ENCODE measurements around the gene MYO1B.

The MYO1B gene

DNA sequence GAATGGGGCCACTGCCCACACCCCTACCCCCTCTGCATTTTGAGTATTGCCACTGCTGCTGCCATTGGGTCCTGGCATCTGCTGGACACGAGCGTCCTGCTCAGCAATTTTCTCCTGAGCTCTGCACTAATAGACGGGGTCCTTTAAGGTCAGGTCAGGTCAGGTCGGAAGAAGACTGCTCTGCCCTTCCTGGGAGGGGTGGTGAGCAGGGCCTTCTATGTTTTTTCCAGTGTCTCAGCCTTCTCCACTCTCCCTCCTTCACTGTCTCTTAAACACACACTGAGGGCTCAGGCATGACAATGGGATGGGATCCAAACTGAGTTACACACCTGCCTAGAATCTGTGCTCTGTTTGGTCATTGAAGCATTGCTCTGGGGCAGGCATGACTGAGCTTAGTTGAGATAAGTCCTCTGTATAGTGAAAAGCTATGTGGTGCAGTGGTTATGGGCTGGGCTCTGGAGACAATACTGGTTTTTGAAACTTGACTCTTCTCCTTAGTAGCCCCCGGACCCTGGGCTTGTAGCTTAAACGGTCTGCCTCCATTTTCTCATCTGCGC, 10.6 kb downstream of the MYO1B start:
- Histone ChIP-seq H3K4me1 (ENCODE audit: control insufficient read depth, insufficient read depth, low read length) (peaks cover 7% of the 10 kb centered on the region), H3K27me3 (ENCODE audit: control insufficient read depth, insufficient read depth, low read length) (no peaks in the 10 kb centered on the region), H3K36me3 (ENCODE audit: control insufficient read depth, insufficient read depth, low read length) (no peaks in the 10 kb centered on the region), H3K27ac (ENCODE audit: low read length) (no peak overlapping the region), H3K9me3 (ENCODE audit: control insufficient read depth, insufficient read depth, low read length) (no peaks in the 10 kb centered on the region), H3K4me3 (ENCODE audit: low read length) (no peak overlapping the region)
- no peak for DNase-seq (ENCODE audit: low read depth, low spot score)
- WGBS (ENCODE audit: insufficient coverage, insufficient read length): no CpG with 5 or more reads among the region's 7 CpGs

DNA sequence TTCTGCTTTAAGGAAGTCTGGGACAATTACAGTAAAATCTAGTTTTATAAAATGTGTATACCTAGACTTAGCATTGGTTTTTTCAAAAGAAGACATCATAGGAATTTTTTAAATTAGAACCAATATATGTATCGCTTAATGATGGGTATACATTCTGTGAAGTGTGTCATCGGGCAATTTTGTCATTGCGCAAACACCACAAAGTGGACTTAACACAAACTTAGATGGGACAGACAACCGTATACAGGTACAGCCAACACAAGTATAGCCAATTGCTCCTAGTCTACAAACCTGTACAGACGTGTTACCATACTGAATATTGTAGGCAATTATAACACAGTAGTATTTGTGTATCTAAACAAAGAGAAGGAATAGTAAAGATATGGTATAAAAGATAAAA, 12.7 kb downstream of the MYO1B start:
- no CpG with 5 or more reads among the region's 5 CpGs for WGBS (ENCODE audit: insufficient coverage, insufficient read length)
- Histone ChIP-seq H3K36me3 (ENCODE audit: control insufficient read depth, insufficient read depth, low read length) (no peaks in the 10 kb centered on the region), H3K27me3 (ENCODE audit: control insufficient read depth, insufficient read depth, low read length) (no peaks in the 10 kb centered on the region), H3K4me1 (ENCODE audit: control insufficient read depth, insufficient read depth, low read length) (peaks cover 6% of the 10 kb centered on the region), H3K9me3 (ENCODE audit: control insufficient read depth, insufficient read depth, low read length) (no peaks in the 10 kb centered on the region), H3K27ac (ENCODE audit: low read length) (no peak overlapping the region), H3K4me3 (ENCODE audit: low read length) (no peak overlapping the region)
- no peak for DNase-seq (ENCODE audit: low read depth, low spot score)

GRCh38 chr2:191258996-191259395, 13.8 kb downstream of the MYO1B start:
- no peak for DNase-seq (ENCODE audit: low read depth, low spot score)
- peaks cover 5% of the 10 kb centered on the region for H3K4me1 ChIP-seq (ENCODE audit: control insufficient read depth, insufficient read depth, low read length)
- H3K27ac ChIP-seq (ENCODE audit: low read length): no peak overlapping the region
- no peaks in the 10 kb centered on the region for H3K36me3 ChIP-seq (ENCODE audit: control insufficient read depth, insufficient read depth, low read length)
- H3K4me3 ChIP-seq (ENCODE audit: low read length): no peak overlapping the region
- no CpG with 5 or more reads among the region's 3 CpGs for WGBS (ENCODE audit: insufficient coverage, insufficient read length)
- H3K9me3 ChIP-seq (ENCODE audit: control insufficient read depth, insufficient read depth, low read length): no peaks in the 10 kb centered on the region
- H3K27me3 ChIP-seq (ENCODE audit: control insufficient read depth, insufficient read depth, low read length): no peaks in the 10 kb centered on the region

- no peak for DNase-seq (ENCODE audit: low read depth, low spot score)
- H3K4me3 ChIP-seq (ENCODE audit: low read length): no peak overlapping the region
- no peaks in the 10 kb centered on the region for H3K27me3 ChIP-seq (ENCODE audit: control insufficient read depth, insufficient read depth, low read length)
- H3K27ac ChIP-seq (ENCODE audit: low read length): no peak overlapping the region
- no peaks in the 10 kb centered on the region for H3K9me3 ChIP-seq (ENCODE audit: control insufficient read depth, insufficient read depth, low read length)
- no peaks in the 10 kb centered on the region for H3K36me3 ChIP-seq (ENCODE audit: control insufficient read depth, insufficient read depth, low read length)
- WGBS (ENCODE audit: insufficient coverage, insufficient read length): no CpG with 5 or more reads among the region's 5 CpGs
- H3K4me1 ChIP-seq (ENCODE audit: control insufficient read depth, insufficient read depth, low read length): peaks cover 4% of the 10 kb centered on the region
Observed at GRCh38 chr2:191262436-191262835, 17.2 kb downstream of the MYO1B start.

DNA sequence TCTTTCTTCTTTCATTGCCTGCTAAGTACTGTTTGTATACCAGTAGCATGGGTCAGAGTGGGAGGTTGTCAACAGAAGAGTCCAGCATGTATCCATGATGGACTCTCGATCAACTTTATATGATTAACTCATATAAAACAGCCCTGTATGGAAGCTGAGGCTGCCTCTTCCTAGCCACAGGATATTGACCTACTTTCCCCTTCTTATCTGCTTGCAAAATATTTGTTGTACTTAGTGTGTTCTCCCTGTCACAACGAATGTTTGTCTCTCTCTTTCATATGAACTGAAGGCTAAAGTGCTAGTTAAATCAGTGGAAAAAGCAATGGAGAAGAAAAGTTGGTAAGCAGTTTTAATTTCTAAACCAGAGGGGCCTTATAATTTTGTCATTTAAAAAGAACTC, 17.8 kb downstream of the MYO1B start:
- H3K4me3 ChIP-seq (ENCODE audit: low read length): no peak overlapping the region
- peaks cover 4% of the 10 kb centered on the region for H3K4me1 ChIP-seq (ENCODE audit: control insufficient read depth, insufficient read depth, low read length)

DNA sequence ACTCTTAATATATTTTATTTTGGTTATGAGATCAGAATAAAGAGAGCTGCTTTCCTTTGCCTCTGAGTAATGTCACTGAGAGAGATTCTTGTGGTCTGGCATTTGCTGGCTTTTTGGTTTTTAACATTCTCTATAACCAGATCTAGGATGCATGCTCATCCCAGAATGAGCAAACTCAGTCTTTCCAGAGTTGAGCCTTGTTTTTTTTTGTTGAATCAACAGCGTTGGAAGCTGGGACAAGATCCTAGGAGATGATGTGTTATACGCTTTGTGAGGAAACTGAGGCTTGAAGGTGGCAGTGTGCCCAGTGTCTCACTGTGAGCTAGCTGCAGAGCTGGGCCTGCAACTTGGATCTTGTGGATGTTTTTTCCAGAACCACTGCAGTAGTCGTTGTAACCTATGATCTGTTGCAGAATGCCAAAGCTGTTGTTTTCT, 19.5 kb downstream of the MYO1B start:
- Histone ChIP-seq H3K4me3 (ENCODE audit: low read length) (no peak overlapping the region), H3K36me3 (ENCODE audit: control insufficient read depth, insufficient read depth, low read length) (no peaks in the 10 kb centered on the region), H3K4me1 (ENCODE audit: control insufficient read depth, insufficient read depth, low read length) (peaks cover 4% of the 10 kb centered on the region), H3K27me3 (ENCODE audit: control insufficient read depth, insufficient read depth, low read length) (no peaks in the 10 kb centered on the region), H3K9me3 (ENCODE audit: control insufficient read depth, insufficient read depth, low read length) (no peaks in the 10 kb centered on the region), H3K27ac (ENCODE audit: low read length) (no peak overlapping the region)
- WGBS (ENCODE audit: insufficient coverage, insufficient read length): no CpG with 5 or more reads among the region's 3 CpGs
- no peak for DNase-seq (ENCODE audit: low read depth, low spot score)

More for the DNA sequence above, 17.8 kb downstream of the MYO1B start:
- Histone ChIP-seq H3K36me3 (ENCODE audit: control insufficient read depth, insufficient read depth, low read length) (no peaks in the 10 kb centered on the region), H3K27me3 (ENCODE audit: control insufficient read depth, insufficient read depth, low read length) (no peaks in the 10 kb centered on the region), H3K9me3 (ENCODE audit: control insufficient read depth, insufficient read depth, low read length) (no peaks in the 10 kb centered on the region), H3K27ac (ENCODE audit: low read length) (no peak overlapping the region)
- no peak for DNase-seq (ENCODE audit: low read depth, low spot score)
- no CpG with 5 or more reads among the region's 2 CpGs for WGBS (ENCODE audit: insufficient coverage, insufficient read length)

DNA sequence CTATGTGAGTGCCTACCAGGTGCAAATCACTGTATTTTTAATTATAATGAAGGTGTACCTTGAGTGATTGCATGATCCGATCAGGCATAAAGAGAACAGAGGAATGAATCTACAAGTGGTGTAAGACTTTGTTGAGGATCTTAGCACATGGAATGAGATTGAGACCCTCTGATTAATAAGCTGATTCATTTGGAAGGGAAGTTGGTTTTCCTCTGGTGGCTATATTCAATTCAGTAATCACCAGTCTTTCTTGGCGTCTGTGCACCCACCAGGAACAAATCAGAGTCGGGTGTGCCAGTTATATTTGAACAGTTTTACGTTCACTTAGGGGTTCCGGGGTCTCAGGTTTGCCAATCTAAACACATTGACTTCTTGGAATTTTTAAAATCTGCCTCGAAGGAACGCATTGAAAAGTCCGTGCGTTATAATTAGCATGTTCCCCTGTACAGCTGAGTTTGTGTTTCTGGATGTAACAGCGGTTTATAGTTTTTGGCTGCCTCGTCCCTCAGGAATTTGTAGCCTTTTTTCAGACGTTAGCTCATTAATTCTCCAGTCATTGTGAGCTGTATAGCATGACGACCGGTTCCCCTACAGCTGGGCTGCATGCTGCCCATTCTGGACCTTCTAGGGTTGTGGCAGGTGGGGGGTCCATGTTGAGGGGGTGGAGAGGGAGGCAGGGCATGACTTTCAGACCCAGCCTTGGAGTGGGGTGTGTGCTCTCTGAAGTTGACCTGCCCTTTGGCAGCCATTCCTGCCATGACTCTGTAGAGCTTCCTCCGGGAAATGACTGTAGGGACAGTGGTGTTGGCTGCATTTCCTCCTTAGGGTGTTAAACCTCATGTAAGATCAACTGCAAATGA, 20.3 kb downstream of the MYO1B start:
- peaks cover 4% of the 10 kb centered on the region for H3K4me1 ChIP-seq (ENCODE audit: control insufficient read depth, insufficient read depth, low read length)
- H3K4me3 ChIP-seq (ENCODE audit: low read length): no peak overlapping the region
- H3K27ac ChIP-seq (ENCODE audit: low read length): no peak overlapping the region
- H3K27me3 ChIP-seq (ENCODE audit: control insufficient read depth, insufficient read depth, low read length): no peaks in the 10 kb centered on the region
- no peaks in the 10 kb centered on the region for H3K9me3 ChIP-seq (ENCODE audit: control insufficient read depth, insufficient read depth, low read length)
- H3K36me3 ChIP-seq (ENCODE audit: control insufficient read depth, insufficient read depth, low read length): no peaks in the 10 kb centered on the region
- no peak for DNase-seq (ENCODE audit: low read depth, low spot score)
- no CpG with 5 or more reads among the region's 15 CpGs for WGBS (ENCODE audit: insufficient coverage, insufficient read length)

DNA sequence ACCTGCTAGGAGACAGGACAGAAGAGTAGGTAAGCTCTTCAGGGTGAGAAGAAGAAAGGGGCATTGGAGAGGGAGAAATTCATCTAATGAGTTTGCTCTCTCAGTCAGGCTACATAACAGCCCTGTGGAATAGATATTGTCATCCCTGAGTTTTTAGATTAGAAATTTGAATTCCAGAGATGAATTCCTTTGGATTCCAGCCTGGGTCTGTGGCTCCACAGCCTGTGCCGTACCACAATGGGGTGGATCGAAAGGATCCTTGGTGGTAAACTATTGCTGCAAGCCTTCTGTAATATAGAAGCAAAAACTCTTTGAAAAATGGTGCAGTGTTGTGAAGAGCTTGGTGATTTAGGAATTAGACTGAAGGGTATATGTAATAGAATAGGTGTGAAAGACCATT, 21.0 kb downstream of the MYO1B start:
- no peaks in the 10 kb centered on the region for H3K9me3 ChIP-seq (ENCODE audit: control insufficient read depth, insufficient read depth, low read length)
- H3K4me1 ChIP-seq (ENCODE audit: control insufficient read depth, insufficient read depth, low read length): peaks cover 4% of the 10 kb centered on the region
- no peak overlapping the region for H3K27ac ChIP-seq (ENCODE audit: low read length)
- no CpG with 5 or more reads among the region's 2 CpGs for WGBS (ENCODE audit: insufficient coverage, insufficient read length)
- no peak for DNase-seq (ENCODE audit: low read depth, low spot score)
- H3K4me3 ChIP-seq (ENCODE audit: low read length): no peak overlapping the region
- no peaks in the 10 kb centered on the region for H3K36me3 ChIP-seq (ENCODE audit: control insufficient read depth, insufficient read depth, low read length)
- H3K27me3 ChIP-seq (ENCODE audit: control insufficient read depth, insufficient read depth, low read length): no peaks in the 10 kb centered on the region

GRCh38 chr2:191268596-191268995, 23.4 kb downstream of the MYO1B start:
- no CpG with 5 or more reads among the region's 1 CpG for WGBS (ENCODE audit: insufficient coverage, insufficient read length)
- Histone ChIP-seq H3K4me3 (ENCODE audit: low read length) (no peak overlapping the region), H3K27me3 (ENCODE audit: control insufficient read depth, insufficient read depth, low read length) (no peaks in the 10 kb centered on the region), H3K36me3 (ENCODE audit: control insufficient read depth, insufficient read depth, low read length) (no peaks in the 10 kb centered on the region), H3K9me3 (ENCODE audit: control insufficient read depth, insufficient read depth, low read length) (no peaks in the 10 kb centered on the region), H3K4me1 (ENCODE audit: control insufficient read depth, insufficient read depth, low read length) (peaks cover 6% of the 10 kb centered on the region), H3K27ac (ENCODE audit: low read length) (no peak overlapping the region)
- no peak for DNase-seq (ENCODE audit: low read depth, low spot score)

DNA sequence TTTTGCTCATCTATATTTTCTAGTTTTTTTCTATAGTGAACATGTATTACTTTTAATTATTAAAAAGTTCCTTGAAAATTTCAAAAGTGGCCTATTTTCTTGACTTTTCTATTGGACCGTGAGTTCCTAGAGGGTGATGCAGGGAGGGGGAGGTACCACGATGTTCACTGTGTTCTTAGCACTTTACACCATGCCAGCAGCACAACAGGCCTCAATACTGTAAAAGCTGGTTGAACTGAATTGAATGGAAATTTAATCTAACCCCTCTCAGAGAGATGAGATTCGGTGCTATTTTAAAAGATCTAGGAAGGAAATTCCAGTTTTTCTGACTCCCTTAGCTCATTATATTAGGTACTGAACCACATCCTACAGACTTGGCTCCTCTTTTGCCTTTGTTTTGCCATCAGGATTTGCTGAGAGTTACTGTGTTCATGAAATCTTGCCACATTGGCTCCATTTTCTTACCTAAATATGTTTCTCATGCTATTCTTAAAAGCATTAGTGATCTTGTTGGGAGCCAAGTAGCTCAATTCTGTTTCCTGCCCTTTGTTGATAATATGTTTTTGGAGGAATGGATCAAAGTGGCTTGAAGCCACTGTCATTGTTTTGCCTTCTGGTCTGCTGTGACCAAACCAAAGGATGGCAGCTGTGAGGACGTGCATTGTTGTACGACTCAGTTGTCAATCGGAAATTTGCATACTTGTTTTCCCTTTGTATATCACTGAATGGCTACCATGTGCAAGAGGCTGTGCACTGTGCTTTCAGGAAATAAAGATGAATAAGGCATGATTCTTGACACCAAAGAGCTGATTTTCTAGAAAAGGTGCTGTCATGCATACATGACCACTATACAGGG, 25.3 kb downstream of the MYO1B start:
- H3K27ac ChIP-seq (ENCODE audit: low read length): no peak overlapping the region
- WGBS (ENCODE audit: insufficient coverage, insufficient read length): no CpG with 5 or more reads among the region's 6 CpGs
- no peak overlapping the region for H3K4me3 ChIP-seq (ENCODE audit: low read length)
- no peak for DNase-seq (ENCODE audit: low read depth, low spot score)
- no peaks in the 10 kb centered on the region for H3K9me3 ChIP-seq (ENCODE audit: control insufficient read depth, insufficient read depth, low read length)
- H3K27me3 ChIP-seq (ENCODE audit: control insufficient read depth, insufficient read depth, low read length): no peaks in the 10 kb centered on the region
- peaks cover 5% of the 10 kb centered on the region for H3K4me1 ChIP-seq (ENCODE audit: control insufficient read depth, insufficient read depth, low read length)
- no peaks in the 10 kb centered on the region for H3K36me3 ChIP-seq (ENCODE audit: control insufficient read depth, insufficient read depth, low read length)

Measured in iPS DF 6.9 (cell line).